Tibial nerve (tissue), 4 donors: ENCODE results near the gene PRR5. TPM values are rescaled to one million over a fixed set of nuclear protein-coding genes. Genes with fewer than 3 reads are reported as not detected.

Experiments used
- DNase-seq, 2 donors: peaks; one replicate each; pipeline ENCODE4 v3.0.0-alpha.2; 2019; ENCODE audit warnings: low spot score in 2 of 2
- H3K27ac ChIP-seq, 4 donors: fragments of 200-600 bp; sonication (generic) in 3 of 4; one replicate each; pipeline ENCODE4 v1.5.1; 2017 to 2019; ENCODE audit warnings: mild to moderate bottlenecking in 1 of 4
- H3K27me3 ChIP-seq, 2 donors: fragments of 200-600 bp; sonication (generic) in 1 of 2; one replicate each; pipeline versions ENCODE4 v1.5.1 to v1.6.0; 2017 to 2019
- H3K36me3 ChIP-seq, 3 donors: fragments of 200-600 bp; sonication (generic); one replicate each; pipeline ENCODE4 v1.5.1; 2018 to 2019
- H3K4me1 ChIP-seq, 4 donors: fragments of 200-600 bp; sonication (generic) in 3 of 4; one replicate each; pipeline ENCODE4 v1.5.1; 2017 to 2019
- H3K4me3 ChIP-seq, 4 donors: fragments of 200-600 bp; sonication (generic) in 3 of 4; one replicate each; pipeline ENCODE4 v1.5.1; 2017 to 2019; ENCODE audit warnings: mild to moderate bottlenecking in 1 of 4, moderate library complexity in 1 of 4
- H3K9me3 ChIP-seq, 4 donors: fragments of 200-600 bp; sonication (generic) in 3 of 4; one replicate each; pipeline ENCODE4 v1.5.1; 2017 to 2019
- CTCF ChIP-seq, 5 experiments: fragments of 200-600 bp in 3 of 5; fragments of 450-650 bp in 2 of 5; sonication (generic) in 3 of 5; IDR thresholded peaks; one replicate each; pipeline ENCODE4 v1.5.1; 2016 to 2019; ENCODE audit warnings: antibody characterized with exemption in 5 of 5, mild to moderate bottlenecking in 3 of 5, moderate library complexity in 2 of 5
- EP300 ChIP-seq, 2 donors: sonication (generic); formaldehyde crosslinking; IDR thresholded peaks; one replicate each; pipeline ENCODE4 v1.6.1; 2017; ENCODE audit warnings: antibody characterized with exemption in 2 of 2, mild to moderate bottlenecking in 1 of 2
- POLR2A ChIP-seq, 2 donors: fragments of 450-650 bp; IDR thresholded peaks; one replicate each; pipeline ENCODE4 v1.6.1; 2017; ENCODE audit warnings: antibody characterized with exemption in 2 of 2, mild to moderate bottlenecking in 2 of 2, moderate library complexity in 2 of 2
- WGBS, 2 donors: methylation state at CpG; one replicate each; pipeline ENCODE4 v1.1.5; 2018; 5-methylcytosine and 5-hydroxymethylcytosine counted together
- total RNA-seq, 4 donors: library from RNA; depleted of rRNA; stranded (reverse); fragments of >200 nt; gene quantifications; one replicate each; pipeline ENCODE4 v1.1.0, GENCODE V29; 2016

PRR5 gene
- total RNA-seq, 4 donors from 2014 or later, result 40.4 to 68.4 (median 42.5) TPM

GRCh38 chr22:44724859-44725258, 22.9 kb downstream of the PRR5 start:
- H3K9me3 ChIP-seq, result no peaks in the 10 kb centered on the region
- peaks cover 0 to 24% (median 8%) of the 10 kb centered on the region in 4 donors for H3K4me1 ChIP-seq
- TF ChIP-seq EP300 (IDR thresholded peaks at IDR 0.05) (no peak), POLR2A (IDR thresholded peaks at IDR 0.05) (no peak), CTCF (IDR thresholded peaks at IDR 0.05) (no peak)
- DNase-seq, result no peak
- no peak overlapping the region for H3K4me3 ChIP-seq
- no peaks in the 10 kb centered on the region for H3K27me3 ChIP-seq
- WGBS, 2 donors, result 79 to 94% methylated on average over 5 to 8 of the region's 8 CpGs
- no peak overlapping the region for H3K27ac ChIP-seq
- peaks cover 0 to 7% (median 3%) of the 10 kb centered on the region in 3 donors for H3K36me3 ChIP-seq

- Histone ChIP-seq H3K36me3 (peaks cover 0 to 7% (median 0%) of the 10 kb centered on the region in 3 donors), H3K4me1 (peaks cover 0 to 30% (median 10%) of the 10 kb centered on the region in 4 donors), H3K4me3 (no peak overlapping the region), H3K9me3 (no peaks in the 10 kb centered on the region), H3K27ac (no peak overlapping the region), H3K27me3 (no peaks in the 10 kb centered on the region)
- TF ChIP-seq EP300 (IDR thresholded peaks at IDR 0.05) (no peak), CTCF (IDR thresholded peaks at IDR 0.05) (no peak), POLR2A (IDR thresholded peaks at IDR 0.05) (no peak)
- DNase-seq, result no peak
- 89 to 93% methylated on average over 11 of the region's 11 CpGs for WGBS, 2 donors
These were observed 24.4 kb downstream of the PRR5 start for GRCh38 chr22:44726439-44726838.

- peaks cover 0 to 30% (median 10%) of the 10 kb centered on the region in 4 donors for H3K4me1 ChIP-seq
- no peak overlapping the region for H3K4me3 ChIP-seq
- WGBS, 2 donors, result 89 to 93% methylated on average over 14 to 21 of the region's 21 CpGs
- no peak overlapping the region for H3K27ac ChIP-seq
- peaks cover 0 to 7% (median 0%) of the 10 kb centered on the region in 3 donors for H3K36me3 ChIP-seq
- no peaks in the 10 kb centered on the region for H3K27me3 ChIP-seq
- no peak for DNase-seq
- no peaks in the 10 kb centered on the region for H3K9me3 ChIP-seq
- TF ChIP-seq EP300 (IDR thresholded peaks at IDR 0.05) (no peak), CTCF (IDR thresholded peaks at IDR 0.05) (no peak), POLR2A (IDR thresholded peaks at IDR 0.05) (no peak)
These were observed 25.1 kb downstream of the PRR5 start for GRCh38 chr22:44727148-44727547.

GRCh38 chr22:44727709-44728108, 25.7 kb downstream of the PRR5 start:
- Histone ChIP-seq H3K27ac (peak overlapping the region in 1 of 4 donors; percentile 4), H3K27me3 (no peaks in the 10 kb centered on the region), H3K4me1 (peaks cover 0 to 30% (median 10%) of the 10 kb centered on the region in 4 donors), H3K9me3 (no peaks in the 10 kb centered on the region), H3K36me3 (peaks cover 0 to 7% (median 0%) of the 10 kb centered on the region in 3 donors), H3K4me3 (no peak overlapping the region)
- no peak for TF ChIP-seq EP300 (IDR thresholded peaks at IDR 0.05)
- no peak for TF ChIP-seq CTCF (IDR thresholded peaks at IDR 0.05)
- no peak for TF ChIP-seq POLR2A (IDR thresholded peaks at IDR 0.05)
- WGBS, 2 donors, result 70 to 85% methylated on average over 12 to 13 of the region's 13 CpGs
- no peak for DNase-seq

GRCh38 chr22:44728761-44729324, 26.8 kb downstream of the PRR5 start:
- TF ChIP-seq CTCF (IDR thresholded peaks at IDR 0.05) (no peak), POLR2A (IDR thresholded peaks at IDR 0.05) (no peak), EP300 (IDR thresholded peaks at IDR 0.05) (no peak)
- DNase-seq, result peak in 1 of 2 donors; percentile 17
- peak overlapping the region in 3 of 4 donors; percentile 62 to 85 (median 63) for H3K27ac ChIP-seq
- H3K4me1 ChIP-seq, result peaks cover 0 to 30% (median 10%) of the 10 kb centered on the region in 4 donors
- no peaks in the 10 kb centered on the region for H3K9me3 ChIP-seq
- H3K4me3 ChIP-seq, result peak overlapping the region in 1 of 4 donors; percentile 18
- 55 to 59% methylated on average over 13 to 18 of the region's 21 CpGs for WGBS, 2 donors
- peaks cover 0 to 7% (median 0%) of the 10 kb centered on the region in 3 donors for H3K36me3 ChIP-seq
- no peaks in the 10 kb centered on the region for H3K27me3 ChIP-seq
